HEK293 (cell line): ENCODE results near the gene TRIM65.
A peak's percentile ranks its signal among the peaks of the same experiment; 100 is the strongest.

ENCODE experiments used
- BCL11A ChIP-seq: fragments of 450-650 bp; formaldehyde crosslinking; IDR thresholded peaks from 2 replicates; pipeline ENCODE4 v1.5.1; 2016; ENCODE audit warnings: low read depth, missing biosample characterization, missing genetic modification characterization
- EGR2 ChIP-seq: fragments of 450-650 bp; formaldehyde crosslinking; IDR thresholded peaks from 2 replicates; pipeline ENCODE4 v1.5.1; 2016; ENCODE audit warnings: low read depth, missing biosample characterization, missing genetic modification characterization
- GLI4 ChIP-seq: fragments of 450-650 bp; formaldehyde crosslinking; IDR thresholded peaks from 2 replicates; pipeline ENCODE4 v1.5.1; 2016; ENCODE audit warnings: missing biosample characterization, missing genetic modification characterization
- HOXD13 ChIP-seq: sonication (generic); formaldehyde crosslinking; IDR thresholded peaks from 2 replicates; pipeline ENCODE4 v1.8.0; 2022; ENCODE audit warnings: missing genetic modification reagents, borderline replicate concordance
- KLF16 ChIP-seq: fragments of 450-650 bp; formaldehyde crosslinking; IDR thresholded peaks from 2 replicates; pipeline ENCODE4 v1.5.1; 2017; ENCODE audit warnings: missing biosample characterization, missing genetic modification characterization
- MYNN ChIP-seq: fragments of 450-650 bp; formaldehyde crosslinking; IDR thresholded peaks from 2 replicates; pipeline ENCODE4 v1.5.1; 2016; ENCODE audit warnings: missing biosample characterization, missing genetic modification characterization, borderline replicate concordance
- OSR2 ChIP-seq: fragments of 450-650 bp; formaldehyde crosslinking; IDR thresholded peaks from 2 replicates; pipeline ENCODE4 v1.5.1; 2016; ENCODE audit warnings: missing biosample characterization, missing genetic modification characterization
- WT1 ChIP-seq: fragments of 450-650 bp; formaldehyde crosslinking; IDR thresholded peaks from 2 replicates; pipeline ENCODE4 v1.5.1; 2016; ENCODE audit warnings: missing biosample characterization, missing genetic modification characterization
- YY1 ChIP-seq: fragments of 450-650 bp; formaldehyde crosslinking; IDR thresholded peaks from 2 replicates; pipeline ENCODE4 v1.5.1; 2018; ENCODE audit warnings: missing biosample characterization, missing genetic modification characterization
- ZFP69B ChIP-seq: fragments of 450-650 bp; formaldehyde crosslinking; IDR thresholded peaks from 2 replicates; pipeline ENCODE4 v1.5.1; 2016; ENCODE audit warnings: missing biosample characterization, missing genetic modification characterization
- ZNF121 ChIP-seq: fragments of 450-650 bp; formaldehyde crosslinking; IDR thresholded peaks from 2 replicates; pipeline ENCODE4 v1.5.1; 2016; ENCODE audit warnings: missing biosample characterization, missing genetic modification characterization
- ZNF132 ChIP-seq: fragments of 450-650 bp; formaldehyde crosslinking; IDR thresholded peaks from 2 replicates; pipeline ENCODE4 v1.5.1; 2017; ENCODE audit warnings: missing biosample characterization, missing genetic modification characterization, borderline replicate concordance
- ZNF138 ChIP-seq: fragments of 450-650 bp; formaldehyde crosslinking; IDR thresholded peaks from 2 replicates; pipeline ENCODE4 v1.5.1; 2016; ENCODE audit warnings: missing biosample characterization, missing genetic modification characterization, borderline replicate concordance
- ZNF2 ChIP-seq: fragments of 450-650 bp; formaldehyde crosslinking; IDR thresholded peaks from 2 replicates; pipeline ENCODE4 v1.5.1; 2016; ENCODE audit warnings: missing biosample characterization, missing genetic modification characterization
- ZNF23 ChIP-seq: fragments of 450-650 bp; formaldehyde crosslinking; IDR thresholded peaks from 2 replicates; pipeline ENCODE4 v1.5.1; 2016; ENCODE audit warnings: missing biosample characterization, missing genetic modification characterization, borderline replicate concordance
- ZNF239 ChIP-seq: fragments of 450-650 bp; formaldehyde crosslinking; IDR thresholded peaks from 2 replicates; pipeline ENCODE4 v1.5.1; 2016; ENCODE audit warnings: missing biosample characterization, missing genetic modification characterization
- ZNF292 ChIP-seq: fragments of 450-650 bp; formaldehyde crosslinking; IDR thresholded peaks from 2 replicates; pipeline ENCODE4 v1.5.1; 2016; ENCODE audit warnings: low read depth, missing biosample characterization, missing genetic modification characterization, borderline replicate concordance
- ZNF521 ChIP-seq: fragments of 450-650 bp; formaldehyde crosslinking; IDR thresholded peaks from 2 replicates; pipeline ENCODE4 v1.5.1; 2017; ENCODE audit warnings: missing biosample characterization, mild to moderate bottlenecking, missing genetic modification characterization
- ZNF530 ChIP-seq: fragments of 450-650 bp; formaldehyde crosslinking; IDR thresholded peaks from 2 replicates; pipeline ENCODE4 v1.5.1; 2016; ENCODE audit warnings: low read depth, missing biosample characterization, missing genetic modification characterization
- ZNF548 ChIP-seq: fragments of 450-650 bp; formaldehyde crosslinking; IDR thresholded peaks from 2 replicates; pipeline ENCODE4 v1.5.1; 2016; ENCODE audit warnings: missing biosample characterization, missing genetic modification characterization
- ZNF555 ChIP-seq: fragments of 450-650 bp; formaldehyde crosslinking; conservative IDR thresholded peaks from 2 replicates; pipeline ENCODE4 v1.5.1; 2017; ENCODE audit warnings: missing biosample characterization, mild to moderate bottlenecking, missing genetic modification characterization, inconsistent platforms
- ZNF596 ChIP-seq: fragments of 450-650 bp; IDR thresholded peaks from 2 replicates; pipeline ENCODE4 v1.5.0; 2018; ENCODE audit warnings: missing biosample characterization, mild to moderate bottlenecking, missing genetic modification characterization, moderate library complexity
- ZNF629 ChIP-seq: fragments of 450-650 bp; formaldehyde crosslinking; IDR thresholded peaks from 2 replicates; pipeline ENCODE4 v1.5.1; 2017; ENCODE audit warnings: missing biosample characterization, missing genetic modification characterization
- ZNF837 ChIP-seq: fragments of 450-650 bp; formaldehyde crosslinking; IDR thresholded peaks from 2 replicates; pipeline ENCODE4 v1.5.1; 2016; ENCODE audit warnings: missing biosample characterization, missing genetic modification characterization
- ZSCAN16 ChIP-seq: fragments of 450-650 bp; formaldehyde crosslinking; IDR thresholded peaks from 2 replicates; pipeline ENCODE4 v1.5.1; 2016; ENCODE audit warnings: missing biosample characterization, missing genetic modification characterization
- TF ChIP-seq, protein P1 (sequence below): fragments of 450-650 bp; formaldehyde crosslinking; IDR thresholded peaks from 2 replicates; pipeline ENCODE4; 2016; ENCODE audit warnings: missing biosample characterization, missing genetic modification characterization
- TF ChIP-seq, protein P2 (sequence below): fragments of 450-650 bp; formaldehyde crosslinking; conservative IDR thresholded peaks from 2 replicates; pipeline ENCODE4 v1.5.1; 2016; ENCODE audit warnings: low read depth, missing biosample characterization, missing genetic modification characterization
- TF ChIP-seq, protein P3 (sequence below): fragments of 450-650 bp; formaldehyde crosslinking; IDR thresholded peaks from 2 replicates; pipeline ENCODE4 v1.5.1; 2017; ENCODE audit warnings: missing biosample characterization, mild to moderate bottlenecking, missing genetic modification characterization, moderate library complexity
- TF ChIP-seq, protein P4 (sequence below): fragments of 450-650 bp; formaldehyde crosslinking; IDR thresholded peaks from 2 replicates; pipeline ENCODE4 v1.5.1; 2016; ENCODE audit warnings: missing biosample characterization, missing genetic modification characterization
- TF ChIP-seq, protein P5 (sequence below): fragments of 450-650 bp; formaldehyde crosslinking; IDR thresholded peaks from 2 replicates; pipeline ENCODE4 v1.5.1; 2016; ENCODE audit warnings: missing biosample characterization, missing genetic modification characterization

TRIM65 gene

DNA sequence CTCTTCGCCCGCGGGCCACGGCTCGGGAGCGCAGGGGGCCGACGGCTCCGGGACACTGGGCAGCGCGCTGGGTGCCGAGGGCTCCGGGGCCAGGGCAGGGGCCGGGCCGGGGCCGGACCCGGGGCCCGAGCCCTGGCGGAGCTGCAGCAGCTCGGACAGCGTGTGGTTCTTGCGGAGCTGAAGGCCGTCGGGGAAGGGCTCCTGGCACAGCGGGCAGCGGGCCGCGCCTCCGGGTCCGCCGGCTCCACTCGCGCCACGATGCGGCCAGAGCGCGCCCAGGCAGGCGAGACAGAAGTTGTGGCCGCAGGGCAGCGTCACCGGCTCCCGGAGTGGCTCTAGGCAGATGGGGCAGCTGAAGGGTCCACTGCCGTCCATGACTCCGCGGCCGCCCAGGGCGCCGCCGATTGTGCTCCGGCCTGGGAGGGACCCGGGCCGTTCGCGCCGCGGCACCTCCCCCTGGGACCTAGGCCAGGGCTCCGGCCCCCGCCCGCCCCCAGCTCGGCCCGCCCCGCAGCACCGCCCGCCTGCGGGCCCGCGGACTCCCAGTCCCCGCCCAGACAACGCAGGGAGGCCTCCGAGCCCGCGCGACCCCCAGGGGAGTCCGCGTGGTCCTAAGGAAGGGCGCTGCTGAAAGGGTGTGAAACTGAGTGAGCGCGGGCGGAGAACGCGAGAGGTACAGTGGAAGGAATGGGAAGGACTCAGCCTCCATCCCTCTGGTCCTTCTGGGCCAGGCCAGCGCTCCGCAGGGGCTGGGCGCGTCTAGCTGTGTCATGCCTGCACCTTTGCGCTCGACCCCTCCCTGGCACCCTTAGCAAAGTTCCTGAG lies 18.4 kb downstream of the TRIM65 start, which contains the start of gene TRIM47 (continued):
- TF ChIP-seq YY1 (tag by site-specific recombination) (no peak; the same call in 1 of the 2 replicates), ZNF596 (tag by site-specific recombination) (no peak), ZNF521 (tag by site-specific recombination) (no peak), ZNF548 (tag by site-specific recombination) (peak; percentile 14; the same call in 1 of the 2 replicates), HOXD13 (CRISPR knock-in tag) (no peak), ZNF629 (tag by site-specific recombination) (0 out of 2 replicates have a peak, but pooled peaks have one; percentile 28), OSR2 (tag by site-specific recombination) (no peak), ZNF132 (tag by site-specific recombination) (no peak), ZFP69B (no peak), BCL11A (tag by site-specific recombination) (no peak), ZNF837 (tag by site-specific recombination) (no peak), ZNF530 (tag by site-specific recombination) (no peak), ZSCAN16 (tag by site-specific recombination) (no peak), KLF16 (tag by site-specific recombination) (0 out of 2 replicates have a peak, but pooled peaks have one; percentile 5), ZNF292 (tag by site-specific recombination) (no peak), ZNF138 (tag by site-specific recombination) (no peak), WT1 (tag by site-specific recombination) (0 out of 2 replicates have a peak, but pooled peaks have one; percentile 18), EGR2 (tag by site-specific recombination) (0 out of 2 replicates have a peak, but pooled peaks have one; percentile 27), MYNN (tag by site-specific recombination) (no peak), ZNF239 (no peak), ZNF23 (tag by site-specific recombination) (no peak), GLI4 (tag by site-specific recombination) (no peak), ZNF555 (tag by site-specific recombination) (no peak), ZNF2 (tag by site-specific recombination) (no peak), ZNF121 (tag by site-specific recombination) (no peak)
- TF ChIP-seq, protein P1, sequence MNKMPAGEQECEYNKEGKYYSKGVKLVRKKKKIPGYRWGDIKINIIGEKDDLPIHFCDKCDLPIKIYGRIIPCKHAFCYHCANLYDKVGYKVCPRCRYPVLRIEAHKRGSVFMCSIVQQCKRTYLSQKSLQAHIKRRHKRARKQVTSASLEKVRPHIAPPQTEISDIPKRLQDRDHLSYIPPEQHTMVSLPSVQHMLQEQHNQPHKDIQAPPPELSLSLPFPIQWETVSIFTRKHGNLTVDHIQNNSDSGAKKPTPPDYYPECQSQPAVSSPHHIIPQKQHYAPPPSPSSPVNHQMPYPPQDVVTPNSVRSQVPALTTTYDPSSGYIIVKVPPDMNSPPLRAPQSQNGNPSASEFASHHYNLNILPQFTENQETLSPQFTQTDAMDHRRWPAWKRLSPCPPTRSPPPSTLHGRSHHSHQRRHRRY (tag by site-specific recombination), result no peak
- TF ChIP-seq, protein P2, sequence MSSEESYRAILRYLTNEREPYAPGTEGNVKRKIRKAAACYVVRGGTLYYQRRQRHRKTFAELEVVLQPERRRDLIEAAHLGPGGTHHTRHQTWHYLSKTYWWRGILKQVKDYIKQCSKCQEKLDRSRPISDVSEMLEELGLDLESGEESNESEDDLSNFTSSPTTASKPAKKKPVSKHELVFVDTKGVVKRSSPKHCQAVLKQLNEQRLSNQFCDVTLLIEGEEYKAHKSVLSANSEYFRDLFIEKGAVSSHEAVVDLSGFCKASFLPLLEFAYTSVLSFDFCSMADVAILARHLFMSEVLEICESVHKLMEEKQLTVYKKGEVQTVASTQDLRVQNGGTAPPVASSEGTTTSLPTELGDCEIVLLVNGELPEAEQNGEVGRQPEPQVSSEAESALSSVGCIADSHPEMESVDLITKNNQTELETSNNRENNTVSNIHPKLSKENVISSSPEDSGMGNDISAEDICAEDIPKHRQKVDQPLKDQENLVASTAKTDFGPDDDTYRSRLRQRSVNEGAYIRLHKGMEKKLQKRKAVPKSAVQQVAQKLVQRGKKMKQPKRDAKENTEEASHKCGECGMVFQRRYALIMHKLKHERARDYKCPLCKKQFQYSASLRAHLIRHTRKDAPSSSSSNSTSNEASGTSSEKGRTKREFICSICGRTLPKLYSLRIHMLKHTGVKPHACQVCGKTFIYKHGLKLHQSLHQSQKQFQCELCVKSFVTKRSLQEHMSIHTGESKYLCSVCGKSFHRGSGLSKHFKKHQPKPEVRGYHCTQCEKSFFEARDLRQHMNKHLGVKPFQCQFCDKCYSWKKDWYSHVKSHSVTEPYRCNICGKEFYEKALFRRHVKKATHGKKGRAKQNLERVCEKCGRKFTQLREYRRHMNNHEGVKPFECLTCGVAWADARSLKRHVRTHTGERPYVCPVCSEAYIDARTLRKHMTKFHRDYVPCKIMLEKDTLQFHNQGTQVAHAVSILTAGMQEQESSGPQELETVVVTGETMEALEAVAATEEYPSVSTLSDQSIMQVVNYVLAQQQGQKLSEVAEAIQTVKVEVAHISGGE (tag by site-specific recombination), result peak; percentile 54
- TF ChIP-seq, protein P3, sequence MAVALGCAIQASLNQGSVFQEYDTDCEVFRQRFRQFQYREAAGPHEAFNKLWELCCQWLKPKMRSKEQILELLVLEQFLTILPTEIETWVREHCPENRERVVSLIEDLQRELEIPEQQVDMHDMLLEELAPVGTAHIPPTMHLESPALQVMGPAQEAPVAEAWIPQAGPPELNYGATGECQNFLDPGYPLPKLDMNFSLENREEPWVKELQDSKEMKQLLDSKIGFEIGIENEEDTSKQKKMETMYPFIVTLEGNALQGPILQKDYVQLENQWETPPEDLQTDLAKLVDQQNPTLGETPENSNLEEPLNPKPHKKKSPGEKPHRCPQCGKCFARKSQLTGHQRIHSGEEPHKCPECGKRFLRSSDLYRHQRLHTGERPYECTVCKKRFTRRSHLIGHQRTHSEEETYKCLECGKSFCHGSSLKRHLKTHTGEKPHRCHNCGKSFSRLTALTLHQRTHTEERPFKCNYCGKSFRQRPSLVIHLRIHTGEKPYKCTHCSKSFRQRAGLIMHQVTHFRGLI (tag by site-specific recombination), result peak; percentile 47; the same call in 1 of the 2 replicates
- TF ChIP-seq, protein P4, sequence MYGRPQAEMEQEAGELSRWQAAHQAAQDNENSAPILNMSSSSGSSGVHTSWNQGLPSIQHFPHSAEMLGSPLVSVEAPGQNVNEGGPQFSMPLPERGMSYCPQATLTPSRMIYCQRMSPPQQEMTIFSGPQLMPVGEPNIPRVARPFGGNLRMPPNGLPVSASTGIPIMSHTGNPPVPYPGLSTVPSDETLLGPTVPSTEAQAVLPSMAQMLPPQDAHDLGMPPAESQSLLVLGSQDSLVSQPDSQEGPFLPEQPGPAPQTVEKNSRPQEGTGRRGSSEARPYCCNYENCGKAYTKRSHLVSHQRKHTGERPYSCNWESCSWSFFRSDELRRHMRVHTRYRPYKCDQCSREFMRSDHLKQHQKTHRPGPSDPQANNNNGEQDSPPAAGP (tag by site-specific recombination), result peak; percentile 90; the same call in 1 of the 2 replicates
- TF ChIP-seq, protein P5, sequence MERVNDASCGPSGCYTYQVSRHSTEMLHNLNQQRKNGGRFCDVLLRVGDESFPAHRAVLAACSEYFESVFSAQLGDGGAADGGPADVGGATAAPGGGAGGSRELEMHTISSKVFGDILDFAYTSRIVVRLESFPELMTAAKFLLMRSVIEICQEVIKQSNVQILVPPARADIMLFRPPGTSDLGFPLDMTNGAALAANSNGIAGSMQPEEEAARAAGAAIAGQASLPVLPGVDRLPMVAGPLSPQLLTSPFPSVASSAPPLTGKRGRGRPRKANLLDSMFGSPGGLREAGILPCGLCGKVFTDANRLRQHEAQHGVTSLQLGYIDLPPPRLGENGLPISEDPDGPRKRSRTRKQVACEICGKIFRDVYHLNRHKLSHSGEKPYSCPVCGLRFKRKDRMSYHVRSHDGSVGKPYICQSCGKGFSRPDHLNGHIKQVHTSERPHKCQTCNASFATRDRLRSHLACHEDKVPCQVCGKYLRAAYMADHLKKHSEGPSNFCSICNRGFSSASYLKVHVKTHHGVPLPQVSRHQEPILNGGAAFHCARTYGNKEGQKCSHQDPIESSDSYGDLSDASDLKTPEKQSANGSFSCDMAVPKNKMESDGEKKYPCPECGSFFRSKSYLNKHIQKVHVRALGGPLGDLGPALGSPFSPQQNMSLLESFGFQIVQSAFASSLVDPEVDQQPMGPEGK (tag by site-specific recombination), result peak; percentile 31; the same call in 1 of the 2 replicates
